ENCODE measurements around the gene BOC. TPM values are rescaled to one million over a fixed set of nuclear protein-coding genes. Genes with fewer than 3 reads are reported as not detected.

BOC gene
- total and polyA plus RNA-seq, 2 of the 8 experiments (the other 6 are each of a cell fraction or from before 2014, with no cell fraction given): 6.9 to 9.3 TPM

- Histone ChIP-seq H3K4me1 (replicated peaks in 1 of 4; ENCODE audit: control insufficient read depth in 3 of 4, insufficient read depth in 4 of 4, low read length in 3 of 4) (peaks cover 0 to 7% (median 2%) of the 10 kb centered on the region in 4 experiments; a peak in 4 of 7 replicates), H3K4me2 (ENCODE audit: insufficient read depth in 1 of 2, low read depth in 2 of 2, low read length in 2 of 2) (no peak overlapping the region), H2BK12ac (ENCODE audit: low read depth, low read length) (no peak overlapping the region), H3K4me3 (ENCODE audit: extremely low read depth in 1 of 4, insufficient read depth in 2 of 4, low read depth in 3 of 4, low read length in 4 of 4) (no peak overlapping the region), H2AK5ac (ENCODE audit: low read depth, low read length) (no peak overlapping the region), H3K36me3 (ENCODE audit: control insufficient read depth in 2 of 4, insufficient read depth in 4 of 4, low read length in 3 of 4) (peaks cover 0 to 3% (median 0%) of the 10 kb centered on the region in 4 experiments; a peak in 1 of 8 replicates), H3K9me3 (ENCODE audit: insufficient read depth in 2 of 2, low read depth in 1 of 2, low read length in 1 of 2) (no peaks in the 10 kb centered on the region), H2BK120ac (replicated peaks; ENCODE audit: low read depth, low read length) (no peak overlapping the region), H3K23me2 (ENCODE audit: low read depth, low read length) (no peaks in the 10 kb centered on the region), H2AFZ (ENCODE audit: low read length) (no peak overlapping the region), H4K20me1 (replicated peaks in 1 of 2; ENCODE audit: control insufficient read depth in 1 of 2, insufficient read depth in 2 of 2, low read length in 2 of 2) (no peaks in the 10 kb centered on the region), H3K4ac (replicated peaks; ENCODE audit: insufficient read length, low read depth, low read length) (no peak overlapping the region), H3K23ac (ENCODE audit: insufficient read length) (no peak overlapping the region), H2BK5ac (ENCODE audit: low read depth, low read length) (no peak overlapping the region), H3K27me3 (replicated peaks in 1 of 4; ENCODE audit: control insufficient read depth in 3 of 4, extremely low read depth in 1 of 4, insufficient read depth in 3 of 4, low read length in 3 of 4) (no peaks in the 10 kb centered on the region), H3K9ac (replicated peaks in 1 of 4; ENCODE audit: extremely low read depth in 1 of 4, low read depth in 3 of 4, low read length in 3 of 4) (no peak overlapping the region), H2BK15ac (ENCODE audit: low read length) (no peak overlapping the region), H3K56ac (replicated peaks; ENCODE audit: insufficient read length, low read depth, low read length) (no peak overlapping the region), H4K91ac (replicated peaks; ENCODE audit: insufficient read length, low read length) (no peak overlapping the region), H3K79me1 (ENCODE audit: low read depth, low read length) (no peaks in the 10 kb centered on the region), H3K18ac (ENCODE audit: extremely low read depth, low read length) (no peak overlapping the region), H2BK20ac (ENCODE audit: low read length) (no peak overlapping the region), H3K14ac (ENCODE audit: insufficient read length) (no peak overlapping the region), H4K8ac (ENCODE audit: extremely low read depth, insufficient read depth, low read length) (no peak overlapping the region), H4K5ac (ENCODE audit: insufficient read length, low read depth, low read length) (no peak overlapping the region), H3K79me2 (ENCODE audit: control insufficient read depth in 1 of 2, insufficient read depth in 2 of 2, low read length in 2 of 2) (no peaks in the 10 kb centered on the region), H3K27ac (ENCODE audit: low read depth, low read length) (no peak overlapping the region)
- DNase-seq (ENCODE audit: low read depth in 1 of 2, low spot score in 2 of 2) (no peak), FAIRE-seq (no peak)
- CTCF ChIA-PET (ENCODE audit: partially characterized antibody): interaction anchor here (1.0 kb wide), 1 partner anchor 18 kb away, joined by 3 read pairs; no protein-coding TSS in a partner anchor
- POLR2A ChIA-PET (ENCODE audit: partially characterized antibody): interaction anchor here (1.4 kb wide), 1 partner anchor 13 kb away, joined by 3 read pairs; no protein-coding TSS in a partner anchor
- WGBS, 2 experiments (ENCODE audit: extremely low coverage in 1 of 2, insufficient coverage in 1 of 2, insufficient read length in 1 of 2, insufficient replicate concordance in 2 of 2, low coverage in 1 of 2, low lambda C conversion rate in 2 of 2, missing lambda C conversion rate in 1 of 2): 86% methylated on average over 5 of the region's 5 CpGs; no CpG with 5 or more reads in 1 of the 2 experiments
- TF ChIP-seq SAP30 (IDR thresholded peaks at IDR 0.05; ENCODE audit: insufficient read depth, insufficient replicate concordance, low read length): no peak
- no peak for TF ChIP-seq JUN (IDR thresholded peaks at IDR 0.05; ENCODE audit: low read depth, low read length)
- TF ChIP-seq RAD21 (IDR thresholded peaks at IDR 0.05 in 1 of 2, conservative IDR thresholded peaks at IDR 0.05 in 1 of 2; ENCODE audit: low read depth in 2 of 2, low read length in 2 of 2): no peak
- TF ChIP-seq USF2 (IDR thresholded peaks at IDR 0.05; ENCODE audit: low read length): no peak
- no peak for TF ChIP-seq RNF2 (IDR thresholded peaks at IDR 0.05; ENCODE audit: borderline replicate concordance, low read depth, low read length, missing control alignments, poor library complexity, severe bottlenecking)
- no peak for TF ChIP-seq SRF (IDR thresholded peaks at IDR 0.05; ENCODE audit: low read depth, low read length)
- TF ChIP-seq MAFK (IDR thresholded peaks at IDR 0.05; ENCODE audit: low read depth, low read length): no peak
- TF ChIP-seq POLR2A (IDR thresholded peaks at IDR 0.05; ENCODE audit: control extremely low read depth in 1 of 2, low read depth in 2 of 2, low read length in 2 of 2): no peak
- no peak for TF ChIP-seq TEAD4 (IDR thresholded peaks at IDR 0.05; ENCODE audit: low read depth, low read length)
- no peak for TF ChIP-seq BCL11A (IDR thresholded peaks at IDR 0.05; ENCODE audit: low read depth in 2 of 2, low read length in 2 of 2)
- no peak for TF ChIP-seq HDAC2 (IDR thresholded peaks at IDR 0.05; ENCODE audit: borderline replicate concordance in 1 of 2, low read depth in 2 of 2, low read length in 2 of 2)
- no peak for TF ChIP-seq RXRA (IDR thresholded peaks at IDR 0.05; ENCODE audit: insufficient read depth, low read depth, low read length)
Observed at GRCh38 chr3:113220721-113221120, 9.4 kb downstream of the BOC start.
